Measurements from ENCODE around the gene PDZD2.
"Not testable (repeated sequence)": the region's sequence is repeated elsewhere in the genome, so short reads cannot be mapped to it uniquely, and the experiment has no call there.

GRCh38 chr5:31691408-31691807, 52.5 kb downstream of the PDZD2 start:
- TF ChIP-seq EZH2 (IDR thresholded peaks at IDR 0.05; ENCODE audit: low read depth); CTCF (conservative IDR thresholded peaks at IDR 0.05): not testable (repeated sequence)

Data from PC-9 (cell line).